GM23338 (cell line): ENCODE measurements around the gene FXR1.

Experiments used
- EZH2 ChIP-seq: fragments of 200-600 bp; sonication (generic); IDR thresholded peaks from one replicate; pipeline ENCODE4 v1.8.0; 2017; ENCODE audit warnings: antibody characterized with exemption, mild to moderate bottlenecking, low read depth; ENCODE audit not compliant: unreplicated experiment
- POLR2AphosphoS5 ChIP-seq: IDR thresholded peaks from 2 replicates; pipeline ENCODE4 v1.6.1; 2016; ENCODE audit warnings: antibody characterized with exemption, low read depth
- TF ChIP-seq, protein P1 (sequence below), 2 experiments: fragments of 200-600 bp in 1 of 2; sonication (generic) in 1 of 2; conservative IDR thresholded peaks; 2 replicates each; pipeline versions ENCODE4 v1.5.1 to v1.6.1; 2016 to 2017; ENCODE audit warnings: antibody characterized with exemption in 2 of 2, low read depth in 2 of 2, mild to moderate bottlenecking in 2 of 2, moderate library complexity in 1 of 2

DNA sequence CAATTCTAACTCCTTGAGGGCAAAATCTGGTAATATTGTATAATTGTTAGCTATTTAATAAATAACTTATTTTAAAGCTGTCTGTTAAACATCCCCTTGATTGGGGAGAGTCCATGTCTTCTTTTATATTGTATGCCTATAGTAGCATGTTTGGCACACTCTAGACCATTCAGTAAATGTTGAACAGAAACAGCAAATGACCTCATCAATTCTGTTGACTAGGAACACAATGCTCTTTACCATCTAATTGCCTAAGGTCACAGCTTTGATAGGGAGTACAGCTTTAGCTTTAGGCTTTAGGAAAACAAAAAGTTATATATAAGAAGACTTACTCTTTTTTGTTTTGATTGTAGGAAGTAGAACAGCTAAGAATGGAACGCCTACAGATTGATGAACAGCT is 50.1 kb downstream of the FXR1 start:
- TF ChIP-seq POLR2AphosphoS5 = no peak
- TF ChIP-seq, protein P1, sequence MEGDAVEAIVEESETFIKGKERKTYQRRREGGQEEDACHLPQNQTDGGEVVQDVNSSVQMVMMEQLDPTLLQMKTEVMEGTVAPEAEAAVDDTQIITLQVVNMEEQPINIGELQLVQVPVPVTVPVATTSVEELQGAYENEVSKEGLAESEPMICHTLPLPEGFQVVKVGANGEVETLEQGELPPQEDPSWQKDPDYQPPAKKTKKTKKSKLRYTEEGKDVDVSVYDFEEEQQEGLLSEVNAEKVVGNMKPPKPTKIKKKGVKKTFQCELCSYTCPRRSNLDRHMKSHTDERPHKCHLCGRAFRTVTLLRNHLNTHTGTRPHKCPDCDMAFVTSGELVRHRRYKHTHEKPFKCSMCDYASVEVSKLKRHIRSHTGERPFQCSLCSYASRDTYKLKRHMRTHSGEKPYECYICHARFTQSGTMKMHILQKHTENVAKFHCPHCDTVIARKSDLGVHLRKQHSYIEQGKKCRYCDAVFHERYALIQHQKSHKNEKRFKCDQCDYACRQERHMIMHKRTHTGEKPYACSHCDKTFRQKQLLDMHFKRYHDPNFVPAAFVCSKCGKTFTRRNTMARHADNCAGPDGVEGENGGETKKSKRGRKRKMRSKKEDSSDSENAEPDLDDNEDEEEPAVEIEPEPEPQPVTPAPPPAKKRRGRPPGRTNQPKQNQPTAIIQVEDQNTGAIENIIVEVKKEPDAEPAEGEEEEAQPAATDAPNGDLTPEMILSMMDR (conservative IDR thresholded peaks at IDR 0.05; ENCODE audit: low read depth in 2 of 2) = no peak
- no peak for TF ChIP-seq EZH2
